ENCODE measurements around the gene GOT2.
"Not testable (repeated sequence)": the region's sequence is repeated elsewhere in the genome, so short reads cannot be mapped to it uniquely, and the experiment has no call there.

GOT2 gene

GRCh38 chr16:58733671-58734458 lies at the start of gene GOT2:
Gene GOT2 (minus strand): TSS chr16:58734316. CDS start chr16:58734228, 88 bp downstream.
- DNase-seq (ENCODE audit: low read depth in 1 of 2, low spot score in 1 of 2), result peak; percentile 53 to 71

DNA sequence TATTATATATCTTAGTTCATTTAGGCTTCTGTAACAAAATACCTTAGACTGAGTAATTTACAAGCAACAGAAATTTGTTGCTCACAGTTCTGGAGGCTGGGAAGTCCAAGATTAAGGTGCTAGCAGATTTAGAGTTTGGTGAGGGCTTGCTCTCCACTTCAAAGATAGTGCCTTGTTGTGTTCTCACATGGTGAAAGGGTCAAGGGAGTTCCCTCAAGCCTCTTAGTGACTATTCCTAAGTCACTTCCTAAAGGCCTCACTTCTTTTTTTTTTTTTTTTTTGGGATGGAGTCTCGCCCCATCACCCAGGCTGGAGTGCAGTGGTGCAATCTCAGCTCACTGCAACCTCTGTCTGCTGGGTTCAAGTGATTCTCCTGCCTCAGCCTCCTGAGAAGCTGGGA lies 45.2 kb upstream of the GOT2 start:
- DNase-seq (ENCODE audit: low read depth in 1 of 2, low spot score in 1 of 2), result not testable (repeated sequence)

DNA sequence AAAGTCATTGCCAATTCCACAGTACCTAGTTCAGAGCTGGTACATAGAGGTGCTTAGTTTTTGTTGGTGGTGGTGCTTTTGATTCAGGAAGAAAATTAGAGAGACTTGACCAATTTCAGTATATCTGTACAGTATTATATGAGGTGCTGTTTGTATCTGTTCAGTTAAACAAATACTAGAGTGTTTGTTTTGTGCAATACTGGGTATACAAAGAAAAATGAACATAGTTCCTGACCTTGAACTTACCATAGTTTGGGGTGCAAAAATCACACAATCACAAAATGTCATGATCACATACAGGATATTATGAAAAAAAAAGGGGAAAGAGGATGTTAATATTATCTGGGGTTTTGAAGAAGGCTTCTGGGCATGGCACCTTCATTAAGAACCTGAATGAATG lies 39.8 kb upstream of the GOT2 start:
- DNase-seq (ENCODE audit: low read depth in 1 of 2, low spot score in 1 of 2), result no peak

- DNase-seq (ENCODE audit: low read depth in 1 of 2, low spot score in 1 of 2), result no peak
Observed at GRCh38 chr16:58768145-58768544, 34.0 kb upstream of the GOT2 start.

GRCh38 chr16:58767581-58767980 lies 33.5 kb upstream of the GOT2 start:
- no peak for DNase-seq (ENCODE audit: low read depth in 1 of 2, low spot score in 1 of 2)

DNA sequence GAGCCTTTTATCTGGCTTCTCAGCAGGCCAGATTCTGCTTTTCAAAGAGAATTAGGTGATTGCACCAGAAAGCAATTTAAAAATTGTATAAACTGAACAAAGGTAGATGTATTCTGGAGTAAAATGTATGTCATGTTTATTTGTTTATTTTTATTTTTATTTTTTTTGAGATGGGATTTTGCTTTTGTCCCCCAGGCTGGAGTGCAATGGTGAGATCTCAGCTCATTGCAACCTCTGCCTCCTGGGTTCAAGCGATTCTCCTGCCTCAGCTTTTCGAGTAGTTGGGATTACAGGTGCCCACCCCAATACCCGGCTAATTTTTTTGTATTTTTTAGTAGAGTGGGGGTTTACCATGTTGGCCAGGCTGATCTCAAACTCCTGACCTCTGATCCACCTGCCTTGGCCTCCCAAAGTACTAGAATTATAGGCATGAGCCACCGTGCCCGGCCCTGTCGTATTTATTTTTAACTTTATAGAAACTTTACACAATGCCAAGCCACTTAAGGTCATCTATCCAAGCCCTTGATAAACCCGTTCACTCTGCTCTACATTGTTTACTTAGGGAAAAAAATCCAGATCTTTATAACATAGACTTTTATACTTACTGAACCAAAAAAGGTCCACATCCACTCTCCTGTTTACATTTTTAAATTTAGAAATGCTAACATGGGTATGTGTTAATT lies 22.7 kb upstream of the GOT2 start:
- DNase-seq (ENCODE audit: low read depth in 1 of 2, low spot score in 1 of 2), result no peak

DNA sequence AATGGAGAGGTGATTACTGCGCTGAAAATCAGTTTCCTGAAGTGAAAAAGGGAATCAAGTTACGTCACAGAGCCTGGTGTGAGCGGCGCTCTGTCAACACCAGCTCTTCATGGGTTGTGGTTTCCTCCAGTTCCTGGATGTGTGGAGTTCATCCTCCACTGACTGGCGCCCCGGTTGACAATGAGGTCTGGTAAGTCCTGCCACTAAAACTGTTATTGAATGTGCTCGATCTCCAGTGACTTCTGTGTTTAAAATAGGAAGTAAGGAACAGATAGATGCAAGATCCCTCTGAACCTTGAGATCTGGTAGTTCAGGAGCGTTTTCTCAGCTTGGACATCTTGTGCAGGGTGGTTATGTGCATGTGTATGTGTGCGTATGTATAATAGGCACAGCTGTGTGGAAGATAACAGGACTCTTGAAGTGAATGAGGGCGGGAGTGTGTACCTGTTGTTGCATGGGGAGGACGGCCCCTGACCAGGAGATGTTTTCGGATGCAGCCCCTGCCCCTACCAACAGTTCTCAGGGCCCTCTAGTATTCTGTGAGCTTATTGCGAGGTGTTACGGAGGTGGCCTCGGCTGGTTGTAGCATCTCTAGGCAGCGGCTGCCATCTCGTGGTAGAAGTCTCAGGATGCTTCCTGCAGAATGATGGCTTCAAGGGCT lies 22.0 kb upstream of the GOT2 start:
- DNase-seq (ENCODE audit: low read depth in 1 of 2, low spot score in 1 of 2), result peak; percentile 56 to 61

- no peak for DNase-seq (ENCODE audit: low read depth in 1 of 2, low spot score in 1 of 2)
Observed at GRCh38 chr16:58753711-58754134, 19.6 kb upstream of the GOT2 start.

DNA sequence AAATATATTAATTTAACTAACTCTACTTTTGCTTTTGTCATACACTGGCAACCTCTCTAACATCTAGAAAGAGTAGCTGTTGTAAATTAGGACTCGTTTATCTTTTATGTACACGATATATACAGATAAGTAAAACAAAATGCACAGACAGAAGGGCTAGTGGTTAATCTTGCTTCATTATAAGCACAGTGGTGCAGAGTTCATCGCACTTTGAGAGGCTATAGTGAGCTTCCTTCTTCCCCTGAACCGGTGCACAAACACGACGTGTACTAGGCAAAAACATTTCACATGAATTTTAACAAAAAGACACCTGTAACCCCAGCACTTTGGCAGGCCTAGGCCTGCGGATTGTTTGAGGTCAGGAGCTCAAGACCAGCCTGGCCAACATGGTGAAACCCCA lies 10.4 kb upstream of the GOT2 start:
- DNase-seq (ENCODE audit: low read depth in 1 of 2, low spot score in 1 of 2), result no peak

DNA sequence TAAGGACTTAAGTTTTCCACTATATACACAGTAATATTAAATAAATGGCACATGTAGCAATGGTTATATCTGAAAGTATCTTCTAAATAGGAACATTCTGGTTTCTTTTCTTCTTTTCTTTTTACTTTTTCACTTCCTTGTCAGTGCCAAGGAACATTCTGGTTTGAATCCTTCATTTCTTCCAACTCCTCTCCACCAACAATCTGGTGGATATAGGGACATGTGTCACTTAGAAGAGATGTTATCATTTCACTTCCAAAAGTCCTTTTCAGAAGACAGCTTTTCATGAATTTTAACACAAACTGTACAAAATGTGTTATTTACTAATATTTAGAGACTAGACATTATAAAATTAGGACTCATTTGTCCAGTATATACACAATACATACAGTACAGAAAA lies 7.9 kb upstream of the GOT2 start:
- no peak for DNase-seq (ENCODE audit: low read depth in 1 of 2, low spot score in 1 of 2)

DNA sequence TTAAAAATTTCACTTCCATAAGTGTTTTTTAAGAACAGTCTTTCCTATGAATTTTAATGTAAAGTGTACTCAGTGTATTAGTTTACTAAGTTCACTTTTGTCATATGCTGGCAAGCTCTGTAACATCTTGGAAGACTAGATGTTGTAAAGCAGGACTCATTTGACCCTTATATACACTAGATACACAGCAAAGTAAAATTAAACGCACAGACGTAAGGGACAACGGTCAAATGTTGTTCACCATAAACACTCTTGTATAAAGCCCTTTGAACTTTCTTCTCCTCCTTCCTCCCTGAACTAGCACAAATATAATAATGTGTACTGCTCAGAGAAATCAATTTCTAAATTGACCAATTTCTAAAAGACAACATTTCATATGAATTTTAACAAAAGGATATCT lies 7.0 kb upstream of the GOT2 start:
- no peak for DNase-seq (ENCODE audit: low read depth in 1 of 2, low spot score in 1 of 2)

GRCh38 chr16:58738672-58739296 lies 4.7 kb upstream of the GOT2 start:
- no peak for DNase-seq (ENCODE audit: low read depth in 1 of 2, low spot score in 1 of 2)

- not testable (repeated sequence) for DNase-seq (ENCODE audit: low read depth in 1 of 2, low spot score in 1 of 2)
Observed at GRCh38 chr16:58736341-58736740, 2.2 kb upstream of the GOT2 start.

GRCh38 chr16:58734459-58734787 lies 307 bp upstream of the GOT2 start:
- no peak for DNase-seq (ENCODE audit: low read depth in 1 of 2, low spot score in 1 of 2)

DNA sequence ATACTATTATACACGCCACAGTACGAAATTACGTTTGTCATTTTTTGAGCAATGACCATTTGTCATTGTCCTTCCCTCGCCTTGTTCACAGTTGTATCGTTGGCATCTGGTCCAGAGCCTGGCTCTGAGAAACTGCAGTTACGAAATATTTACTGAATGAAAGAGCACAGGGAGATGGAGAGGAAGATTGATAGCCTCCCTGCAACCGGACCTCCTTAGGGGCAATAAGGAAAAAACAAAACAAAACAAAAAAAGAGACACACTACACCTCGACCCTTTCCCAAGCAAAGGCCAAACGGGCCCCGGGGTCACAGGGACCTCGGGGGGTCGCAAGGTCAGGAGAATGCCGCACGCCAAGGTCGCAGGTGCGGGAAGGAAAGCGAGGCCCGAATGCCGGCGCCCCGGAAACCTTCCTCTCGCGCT lies 857 bp downstream of the GOT2 start:
- DNase-seq (ENCODE audit: low read depth in 1 of 2, low spot score in 1 of 2), result no peak

DNA sequence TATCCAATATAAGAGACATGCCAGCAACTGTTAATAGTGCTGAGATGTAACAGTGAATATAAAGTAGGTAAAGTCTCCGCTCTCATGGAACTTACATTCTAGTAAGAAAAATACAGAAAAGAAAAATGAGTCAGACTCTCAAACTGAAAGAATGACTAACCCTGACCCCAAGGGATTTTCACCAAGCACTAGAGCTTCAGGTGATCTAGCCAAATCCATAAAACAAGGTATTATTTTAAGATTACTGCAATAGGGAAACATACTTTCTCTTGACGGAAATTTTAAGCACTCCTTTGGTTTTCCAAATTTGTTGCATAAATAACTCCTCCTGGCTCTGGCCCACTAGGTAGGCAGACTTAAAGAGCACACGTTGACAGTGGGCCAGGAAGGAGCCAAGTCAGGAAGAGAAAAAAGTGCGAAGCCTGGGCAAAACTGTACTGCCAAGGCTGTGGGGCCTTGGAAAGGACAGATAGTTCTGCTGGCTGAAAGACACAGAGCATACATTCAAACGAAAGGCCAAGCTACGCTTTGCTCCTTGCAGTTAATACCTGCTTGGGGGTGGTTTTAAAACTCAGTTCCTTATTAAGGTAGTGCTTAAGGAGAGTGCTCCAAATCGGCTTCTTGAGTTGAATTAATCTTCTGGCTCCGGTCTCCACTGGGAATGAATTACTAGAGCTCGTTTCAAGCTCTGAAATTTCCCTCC lies 1.4 kb downstream of the GOT2 start:
- no peak for DNase-seq (ENCODE audit: low read depth in 1 of 2, low spot score in 1 of 2)

GRCh38 chr16:58730724-58731370 lies 3.3 kb downstream of the GOT2 start:
- DNase-seq (ENCODE audit: low read depth in 1 of 2, low spot score in 1 of 2), result no peak

DNA sequence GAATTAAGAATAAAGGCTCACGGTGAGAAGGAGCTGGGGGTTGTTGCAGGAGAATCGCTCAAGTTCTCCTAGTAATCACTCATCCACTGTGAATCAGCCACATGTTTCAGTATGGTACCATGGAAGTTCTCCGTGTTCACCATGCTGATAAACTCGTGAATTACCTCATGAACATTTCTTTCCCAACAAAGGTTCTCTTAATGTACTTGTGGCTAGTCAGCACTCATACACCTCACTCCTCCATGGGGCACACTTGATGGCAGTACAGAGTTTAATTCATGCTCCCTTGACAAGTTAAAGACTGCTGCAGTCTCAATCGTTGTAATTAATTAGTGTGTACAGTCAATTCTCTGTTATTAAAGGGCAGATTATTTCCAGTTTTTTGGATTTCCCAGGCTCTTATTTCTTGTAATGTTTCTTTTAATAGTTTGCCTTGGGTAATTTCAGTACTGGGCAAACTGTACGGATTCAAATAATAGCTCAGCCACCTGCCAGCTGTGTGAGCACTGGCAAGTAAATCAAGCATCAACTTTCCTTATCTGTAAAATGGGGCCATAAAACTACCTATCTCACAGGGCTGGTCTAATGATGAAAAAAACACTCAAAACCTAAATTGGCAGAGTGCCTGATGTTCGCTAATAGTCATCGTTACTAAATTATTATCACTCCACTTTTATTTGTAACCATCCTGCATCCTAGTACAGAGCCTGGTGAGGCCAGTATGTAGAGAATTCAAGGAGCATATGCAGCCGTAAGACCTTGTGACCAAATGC lies 6.1 kb downstream of the GOT2 start:
- no peak for DNase-seq (ENCODE audit: low read depth in 1 of 2, low spot score in 1 of 2)

GRCh38 chr16:58727028-58727781 lies 6.9 kb downstream of the GOT2 start:
- no peak for DNase-seq (ENCODE audit: low read depth in 1 of 2, low spot score in 1 of 2)

All from stimulated activated CD4-positive, alpha-beta T cell treated with anti-CD3 and anti-CD28 coated beads, Interleukin-15, amount 100 ng/mL, for 1 hour (primary cell).